GM19099 (cell line): ENCODE results near the gene HIP1.

Experiments
- POLR2A ChIP-seq: IDR thresholded peaks from 3 replicates; pipeline ENCODE4 v1.6.1; 2011; ENCODE audit warnings: low read depth; ENCODE audit not compliant: insufficient read length; ENCODE audit errors: extremely low read depth

HIP1 gene

GRCh38 chr7:75573477-75574019 is 165.2 kb downstream of the HIP1 start:
- no peak for TF ChIP-seq POLR2A

GRCh38 chr7:75572814-75573213 is 165.9 kb downstream of the HIP1 start:
- TF ChIP-seq POLR2A = no peak

DNA sequence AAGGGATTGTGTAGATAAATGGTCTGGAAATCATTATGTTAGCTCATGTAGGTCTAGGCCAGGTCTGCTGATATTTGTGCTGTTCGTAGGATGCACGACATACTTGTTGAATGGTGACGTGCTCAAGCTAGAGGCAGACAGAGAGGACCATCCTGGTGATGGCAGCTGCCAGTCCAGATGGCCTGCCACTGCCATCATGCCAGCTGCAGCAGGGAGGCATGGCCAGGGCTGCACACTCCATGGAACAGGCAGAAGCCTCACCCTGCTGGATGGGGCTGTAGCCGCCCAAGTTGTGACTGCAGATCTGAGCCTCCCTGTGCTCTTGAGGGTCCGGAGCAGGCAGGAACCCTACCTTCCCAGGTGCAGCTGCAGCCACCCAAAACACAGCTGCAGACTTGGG is 166.3 kb downstream of the HIP1 start:
- TF ChIP-seq POLR2A = no peak

DNA sequence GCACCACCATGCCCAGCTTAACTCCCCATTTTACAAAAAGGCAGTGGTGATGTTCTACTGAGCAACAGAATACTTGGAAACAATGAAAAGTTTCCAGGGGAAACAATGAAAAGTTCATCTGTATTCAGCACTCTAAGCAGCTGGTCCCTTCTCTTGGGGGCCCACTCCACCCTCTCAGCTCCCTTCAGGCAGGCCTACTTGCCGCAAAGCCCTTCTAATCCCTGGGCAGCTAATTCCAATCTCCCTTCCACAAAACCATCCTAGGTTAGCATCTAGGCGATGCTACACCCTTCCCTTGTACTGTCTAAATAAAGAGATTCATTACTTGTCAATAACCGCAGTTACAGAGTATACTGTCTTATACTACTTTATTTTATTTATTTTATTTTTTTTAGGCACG is 167.5 kb downstream of the HIP1 start:
- no peak for TF ChIP-seq POLR2A

DNA sequence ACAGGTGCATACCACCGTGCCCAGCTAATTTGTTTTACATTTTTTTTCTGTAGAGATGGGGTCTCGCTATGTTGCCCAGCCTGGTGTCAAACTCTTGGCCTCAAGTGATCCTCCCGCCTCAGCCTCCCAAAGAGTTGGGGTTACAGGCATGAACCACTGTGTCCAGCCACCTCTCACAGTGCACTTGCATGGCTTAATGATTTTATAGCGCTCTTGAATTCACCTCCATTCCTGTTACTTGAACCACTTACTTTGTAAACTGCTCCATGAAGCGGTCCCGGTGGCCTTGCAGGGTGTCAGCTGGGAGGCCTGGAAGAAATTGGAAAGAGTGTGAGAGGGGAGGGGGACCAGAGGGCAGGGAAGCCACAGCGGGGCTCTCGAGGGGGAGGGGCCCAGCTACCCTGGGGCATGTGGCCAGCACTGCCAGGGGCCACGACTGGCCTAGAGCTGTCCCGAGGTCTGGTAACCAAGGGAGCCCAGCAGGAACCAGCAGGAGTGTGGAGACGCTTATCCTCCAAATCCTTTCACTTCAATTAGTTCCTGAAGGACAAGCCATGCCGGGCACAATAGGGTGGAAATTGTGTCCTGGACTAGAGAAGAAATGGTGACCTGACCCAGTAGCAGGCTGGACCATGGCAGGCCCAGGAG is 170.7 kb downstream of the HIP1 start:
- TF ChIP-seq POLR2A = no peak

DNA sequence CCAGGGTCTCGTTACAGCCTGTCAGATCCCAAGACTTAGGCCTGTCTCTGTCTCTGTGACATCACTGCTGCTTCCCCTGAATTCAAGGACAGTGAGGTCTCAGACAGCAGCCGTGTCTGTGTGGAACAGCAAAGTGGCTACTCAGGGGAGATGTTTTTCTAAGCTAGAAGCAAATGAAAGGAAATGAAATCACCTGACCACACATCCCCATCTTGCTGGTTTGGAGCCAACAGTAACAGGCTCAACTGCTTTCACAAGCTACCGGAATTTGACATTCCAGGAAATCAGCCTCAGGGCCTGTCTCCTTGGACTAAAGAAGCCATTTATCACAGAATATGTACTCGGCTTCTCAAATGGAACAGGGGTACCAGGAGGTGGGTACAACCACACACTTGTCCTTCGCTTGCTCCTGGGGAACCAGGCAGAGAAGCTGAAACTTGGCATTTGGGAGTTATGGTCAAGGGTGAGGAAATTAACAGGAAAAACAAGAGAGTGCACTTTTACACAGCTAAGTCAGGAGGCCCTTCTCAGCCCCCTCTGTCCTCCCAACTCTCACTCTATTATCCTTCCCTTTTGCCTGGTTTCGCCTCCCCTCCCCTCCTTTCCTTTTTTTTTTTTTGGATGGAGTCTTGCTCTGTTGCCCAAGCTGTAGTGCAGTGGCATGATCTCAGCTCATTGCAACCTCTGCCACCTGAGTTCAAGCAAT is 173.5 kb downstream of the HIP1 start:
- TF ChIP-seq POLR2A = no peak

GRCh38 chr7:75563171-75563570 is 175.6 kb downstream of the HIP1 start:
- TF ChIP-seq POLR2A = no peak

DNA sequence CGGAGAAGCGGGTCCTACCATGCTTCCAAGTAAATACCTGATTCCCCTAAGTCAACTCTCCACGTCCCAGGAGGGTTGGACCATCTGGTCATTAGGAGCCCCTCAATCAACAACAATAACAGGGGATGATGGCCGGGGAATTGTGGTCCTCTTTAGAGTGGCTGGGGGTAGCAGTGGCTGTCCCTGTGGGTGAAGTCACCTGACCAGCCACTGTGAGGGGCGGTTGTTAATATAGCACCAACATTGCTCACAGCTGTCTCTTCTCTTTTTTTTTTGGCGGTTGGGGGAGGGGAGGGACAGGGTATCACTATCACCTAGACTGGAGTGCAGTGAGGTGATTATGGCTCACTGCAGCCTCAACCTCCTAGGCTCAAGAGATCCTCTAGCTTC is 178.8 kb downstream of the HIP1 start:
- TF ChIP-seq POLR2A = no peak

DNA sequence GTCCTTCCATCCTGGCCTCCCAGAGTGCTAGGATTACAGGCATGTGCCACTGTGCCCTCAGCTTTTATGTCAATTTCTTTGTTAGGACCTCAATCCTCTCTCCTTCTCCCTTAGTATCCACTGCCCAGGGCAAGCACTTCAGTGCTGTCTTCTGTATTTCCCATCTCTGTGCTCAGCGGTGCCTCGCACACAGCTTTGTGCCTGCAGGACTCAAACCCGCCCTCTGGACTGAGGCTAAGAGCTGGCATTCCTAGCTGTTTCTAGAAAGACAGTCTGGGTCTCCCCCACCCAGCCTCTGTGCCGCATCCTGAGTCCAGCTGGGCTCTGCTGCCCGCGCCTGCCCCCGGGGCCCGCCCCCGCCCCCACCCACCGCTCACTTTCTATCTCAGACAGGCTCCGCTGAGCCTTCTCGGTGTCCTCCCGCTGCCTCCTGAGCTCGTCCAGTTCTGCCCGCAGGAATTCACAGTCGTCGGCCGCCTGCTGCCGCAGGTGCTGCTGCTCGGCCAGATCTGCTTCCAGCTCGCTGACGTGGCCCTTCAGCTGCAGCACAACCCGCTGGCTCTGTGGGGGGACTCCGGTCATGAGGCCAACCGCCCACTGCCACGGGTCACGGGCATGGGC is 179.3 kb downstream of the HIP1 start:
- TF ChIP-seq POLR2A = no peak

DNA sequence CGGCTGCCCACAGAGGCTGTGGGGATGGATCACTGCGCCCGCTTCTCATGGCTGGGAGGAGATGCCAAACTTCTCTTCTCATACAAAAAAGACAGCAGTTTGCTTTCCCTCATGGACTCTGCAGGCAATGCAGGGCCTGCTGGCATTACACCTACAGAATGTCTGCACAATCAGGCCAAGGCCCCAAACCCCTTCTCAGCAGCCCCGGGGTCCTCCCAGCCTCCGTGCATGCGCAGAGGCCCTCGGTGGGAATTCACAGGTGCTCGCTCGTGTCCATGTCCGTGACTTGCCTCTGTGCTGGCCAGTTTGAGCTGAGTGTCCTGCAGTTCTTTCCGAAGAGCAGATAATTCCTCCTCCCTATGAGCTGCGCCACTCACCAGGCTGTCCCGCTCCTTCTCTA is 183.0 kb downstream of the HIP1 start:
- no peak for TF ChIP-seq POLR2A

GRCh38 chr7:75546237-75547015 is 192.3 kb downstream of the HIP1 start:
- no peak for TF ChIP-seq POLR2A

DNA sequence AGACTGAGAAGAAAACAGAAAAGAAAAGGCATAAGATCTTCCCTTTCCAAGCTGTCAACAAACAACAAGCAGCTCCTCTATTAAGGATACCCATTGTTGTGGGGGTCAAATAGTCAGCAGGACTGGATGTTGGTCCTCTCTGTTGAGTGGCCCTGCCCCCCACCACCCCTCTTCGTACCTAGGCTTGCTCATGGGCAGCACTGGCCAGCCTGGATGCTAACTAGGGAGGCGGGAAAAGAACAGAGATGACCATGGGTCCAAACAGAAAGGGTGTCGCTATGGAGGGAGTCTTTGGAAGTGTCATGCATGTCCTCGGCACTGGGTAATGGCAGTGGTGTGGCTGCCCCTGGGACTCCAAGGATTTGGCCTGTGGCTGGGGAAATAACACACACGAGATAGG is 201.0 kb downstream of the HIP1 start:
- no peak for TF ChIP-seq POLR2A

DNA sequence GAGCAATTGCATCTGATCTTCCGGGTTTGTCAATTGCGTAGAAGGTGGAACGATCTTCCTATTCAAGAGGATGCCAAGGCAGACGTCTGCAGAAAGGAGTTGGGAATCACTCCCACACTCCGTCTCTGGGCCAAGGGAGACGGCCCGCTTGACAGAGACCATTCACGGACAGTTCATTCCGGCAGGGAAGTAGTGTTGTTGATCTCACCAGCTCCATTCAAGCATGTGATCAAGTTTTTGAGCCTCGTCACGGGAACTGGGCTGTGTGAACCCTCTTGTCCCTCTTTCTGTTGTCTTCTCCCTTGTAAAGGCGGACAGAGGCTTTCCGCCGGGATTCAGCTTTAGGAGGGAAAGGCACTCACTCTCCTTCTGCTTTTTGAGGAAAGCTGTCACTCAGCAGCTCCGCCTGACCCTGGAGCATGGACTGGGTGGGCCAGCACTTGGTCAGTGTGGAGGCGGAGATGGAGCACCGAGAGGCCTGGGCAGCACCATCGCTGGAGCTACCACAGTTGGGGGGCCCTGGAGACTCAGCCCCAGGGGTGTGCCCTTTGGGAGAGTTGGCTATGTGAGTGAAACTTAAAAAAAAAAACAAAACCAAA is 201.7 kb downstream of the HIP1 start:
- TF ChIP-seq POLR2A = no peak

DNA sequence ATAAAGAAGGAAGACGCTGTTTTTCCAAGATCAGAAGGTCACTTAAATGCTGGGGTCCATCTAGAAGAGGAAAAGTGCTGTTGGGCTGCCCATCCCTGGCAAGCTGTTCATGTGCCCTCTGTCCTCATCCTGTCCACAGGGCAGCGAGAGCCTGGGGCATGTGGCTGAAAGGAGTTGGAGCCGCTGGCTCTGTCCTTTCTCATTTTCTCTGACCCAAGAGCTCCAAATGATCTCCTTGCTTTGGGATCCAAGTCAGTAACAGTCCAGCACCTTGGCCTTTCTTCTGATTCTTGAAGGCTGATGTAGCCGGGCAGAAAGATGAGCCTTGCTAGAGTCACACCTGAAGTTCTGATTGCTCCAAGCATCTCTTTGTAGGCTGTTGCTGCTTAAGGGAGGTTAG is 202.2 kb downstream of the HIP1 start:
- no peak for TF ChIP-seq POLR2A
